Tibial nerve (tissue), 4 donors: ENCODE results near the gene CEP295NL.

Experiments used
- EP300 ChIP-seq, 2 donors: sonication (generic); formaldehyde crosslinking; IDR thresholded peaks; one replicate each; pipeline ENCODE4 v1.6.1; 2017; ENCODE audit warnings: antibody characterized with exemption in 2 of 2, mild to moderate bottlenecking in 1 of 2
- TF ChIP-seq, protein P1 (sequence below), 5 experiments: fragments of 200-600 bp in 3 of 5; fragments of 450-650 bp in 2 of 5; sonication (generic) in 3 of 5; IDR thresholded peaks; one replicate each; pipeline ENCODE4 v1.5.1; 2016 to 2019; ENCODE audit warnings: antibody characterized with exemption in 5 of 5, mild to moderate bottlenecking in 3 of 5, moderate library complexity in 2 of 5

DNA sequence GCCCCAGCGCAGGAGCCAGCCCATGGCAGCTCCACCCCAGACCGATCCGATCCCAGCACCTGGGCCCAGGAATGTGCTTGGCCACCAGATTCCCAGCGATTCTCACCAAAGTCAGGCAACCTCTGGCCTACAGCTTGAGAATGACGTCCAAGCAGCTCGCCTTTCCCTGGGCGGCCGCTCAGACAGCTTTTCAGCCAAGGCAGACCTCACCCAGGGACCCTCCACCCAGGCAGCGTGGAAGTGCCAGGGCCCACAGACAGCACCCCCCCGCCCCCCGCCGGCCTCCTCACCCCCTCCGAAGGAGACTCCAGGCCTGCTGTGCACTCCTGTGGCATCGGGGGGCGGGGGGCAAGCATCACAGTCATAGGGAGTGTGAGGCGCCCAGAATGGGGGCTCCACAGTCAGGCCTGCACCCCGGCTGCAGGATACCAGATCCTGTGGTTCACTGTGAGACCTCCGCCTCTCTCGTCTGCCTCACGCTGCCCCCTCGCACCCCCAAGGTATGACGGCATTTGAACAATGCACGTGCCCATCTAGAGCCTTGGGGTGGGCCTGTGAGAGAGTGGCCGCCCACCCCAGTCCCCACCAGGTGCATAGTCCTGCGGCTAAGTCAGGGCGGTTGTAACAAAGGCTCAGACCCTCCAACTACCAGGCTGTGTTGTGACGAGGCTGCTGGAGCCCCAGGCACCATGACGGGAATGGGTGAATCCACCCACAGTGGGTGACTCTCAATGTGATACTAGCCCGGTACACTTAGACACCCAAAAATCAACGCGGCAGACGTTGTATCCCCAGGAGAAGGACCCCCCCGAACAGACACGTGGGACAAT lies 6.0 kb downstream of the CEP295NL start:
- TF ChIP-seq, protein P1, sequence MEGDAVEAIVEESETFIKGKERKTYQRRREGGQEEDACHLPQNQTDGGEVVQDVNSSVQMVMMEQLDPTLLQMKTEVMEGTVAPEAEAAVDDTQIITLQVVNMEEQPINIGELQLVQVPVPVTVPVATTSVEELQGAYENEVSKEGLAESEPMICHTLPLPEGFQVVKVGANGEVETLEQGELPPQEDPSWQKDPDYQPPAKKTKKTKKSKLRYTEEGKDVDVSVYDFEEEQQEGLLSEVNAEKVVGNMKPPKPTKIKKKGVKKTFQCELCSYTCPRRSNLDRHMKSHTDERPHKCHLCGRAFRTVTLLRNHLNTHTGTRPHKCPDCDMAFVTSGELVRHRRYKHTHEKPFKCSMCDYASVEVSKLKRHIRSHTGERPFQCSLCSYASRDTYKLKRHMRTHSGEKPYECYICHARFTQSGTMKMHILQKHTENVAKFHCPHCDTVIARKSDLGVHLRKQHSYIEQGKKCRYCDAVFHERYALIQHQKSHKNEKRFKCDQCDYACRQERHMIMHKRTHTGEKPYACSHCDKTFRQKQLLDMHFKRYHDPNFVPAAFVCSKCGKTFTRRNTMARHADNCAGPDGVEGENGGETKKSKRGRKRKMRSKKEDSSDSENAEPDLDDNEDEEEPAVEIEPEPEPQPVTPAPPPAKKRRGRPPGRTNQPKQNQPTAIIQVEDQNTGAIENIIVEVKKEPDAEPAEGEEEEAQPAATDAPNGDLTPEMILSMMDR (IDR thresholded peaks at IDR 0.05) = peak in 1 of 5 experiments; percentile 10
- TF ChIP-seq EP300 (IDR thresholded peaks at IDR 0.05) = peak in 1 of 2 donors; percentile 3
